WTC11 (cell line): Measurements from ENCODE around the gene FGF12.

Source experiments
- CTCF ChIP-seq: fragments of 200-600 bp; IDR thresholded peaks from 2 replicates; pipeline ENCODE4 v1.8.0; 2022; ENCODE audit warnings: antibody characterized with exemption
- MAX ChIP-seq: sonication (generic); formaldehyde crosslinking; IDR thresholded peaks from 2 replicates; pipeline ENCODE4 v1.8.0; 2022; ENCODE audit warnings: mild to moderate bottlenecking, missing genetic modification reagents
- SP1 ChIP-seq: sonication (generic); formaldehyde crosslinking; conservative IDR thresholded peaks from 2 replicates; pipeline ENCODE4 v1.8.1; 2022; ENCODE audit warnings: missing genetic modification reagents

GRCh38 chr3:192302721-192303120 is 424.6 kb downstream of the FGF12 start:
- TF ChIP-seq CTCF (no peak), MAX (no peak), SP1 (CRISPR knock-in tag) (no peak)
